K562 (cell line): Measurements from ENCODE around the gene GPX1. TPM values are rescaled to one million over a fixed set of nuclear protein-coding genes. Genes with fewer than 3 reads are reported as not detected.

ENCODE experiments used
- CBX8 ChIP-seq: fragments of 200-600 bp; sonication (generic); IDR thresholded peaks from 2 replicates; pipeline ENCODE4 v1.6.1; 2012; ENCODE audit warnings: borderline replicate concordance, mixed run types, low read depth, mild to moderate bottlenecking, moderate library complexity, mixed read lengths, low read length, control low read depth, inconsistent platforms; ENCODE audit not compliant: poor library complexity, severe bottlenecking; ENCODE audit errors: extremely low read depth
- CCNT2 ChIP-seq: IDR thresholded peaks from 2 replicates; pipeline ENCODE4 v1.6.1; 2011; ENCODE audit warnings: borderline replicate concordance, low read depth, mild to moderate bottlenecking, moderate library complexity, mixed read lengths, low read length; ENCODE audit not compliant: insufficient read length; ENCODE audit errors: extremely low read depth
- CHD4 ChIP-seq: fragments of 200-600 bp; sonication (generic); IDR thresholded peaks from 3 replicates; pipeline ENCODE4 v1.6.1; 2012; ENCODE audit warnings: low read depth, mild to moderate bottlenecking, mixed read lengths, low read length, inconsistent platforms; ENCODE audit not compliant: insufficient read depth, insufficient replicate concordance, poor library complexity, severe bottlenecking
- E2F6 ChIP-seq, 2 experiments: IDR thresholded peaks; 2 replicates each; pipeline ENCODE4 v1.6.1; 2011; ENCODE audit warnings: borderline replicate concordance in 1 of 2, control low read depth in 1 of 2, low read depth in 1 of 2, low read length in 1 of 2, mild to moderate bottlenecking in 1 of 2, mixed read lengths in 1 of 2, moderate library complexity in 1 of 2; ENCODE audit not compliant: insufficient read depth in 1 of 2, insufficient read length in 1 of 2, poor library complexity in 1 of 2, severe bottlenecking in 1 of 2; ENCODE audit errors: extremely low read depth in 1 of 2
- EWSR1 ChIP-seq: fragments of 450-650 bp; IDR thresholded peaks from 2 replicates; pipeline ENCODE4 v1.6.1; 2018; ENCODE audit warnings: borderline replicate concordance, mild to moderate bottlenecking, low read depth, moderate library complexity; ENCODE audit not compliant: partially characterized antibody
- GABPA ChIP-seq: fragments of 200-800 bp; sonication (Bioruptor generic); conservative IDR thresholded peaks from 2 replicates; pipeline ENCODE4 v1.6.1; 2016; ENCODE audit warnings: low read depth, missing genetic modification characterization, missing compliant biosample characterization
- HDAC8 ChIP-seq: fragments of 450-650 bp; IDR thresholded peaks from 2 replicates; pipeline ENCODE4 v1.6.1; 2016; ENCODE audit warnings: mild to moderate bottlenecking, missing genetic modification characterization, moderate library complexity, missing compliant biosample characterization
- ILK ChIP-seq: fragments of 450-650 bp; IDR thresholded peaks from 2 replicates; pipeline ENCODE4 v1.6.1; 2016; ENCODE audit warnings: missing genetic modification characterization, low read depth, mild to moderate bottlenecking, missing compliant biosample characterization, moderate library complexity, borderline replicate concordance
- MBD2 ChIP-seq: sonication (generic); IDR thresholded peaks from 2 replicates; pipeline ENCODE4 v1.6.1; 2016; ENCODE audit warnings: low read depth, borderline replicate concordance
- MLLT1 ChIP-seq, 2 experiments: fragments of 450-650 bp; IDR thresholded peaks; 2 replicates each; pipeline ENCODE4 v1.6.1; 2016
- NR2C1 ChIP-seq, 2 experiments: fragments of 450-650 bp; IDR thresholded peaks; 2 replicates each; pipeline ENCODE4 v1.6.1; 2017; ENCODE audit warnings: mild to moderate bottlenecking in 2 of 2, antibody characterized with exemption in 1 of 2, inconsistent platforms in 1 of 2, missing compliant biosample characterization in 1 of 2, missing genetic modification characterization in 1 of 2
- POLR2B ChIP-seq: fragments of 450-650 bp; IDR thresholded peaks from 2 replicates; pipeline ENCODE4 v1.6.1; 2018; ENCODE audit warnings: low read depth; ENCODE audit not compliant: partially characterized antibody
- POLR2G ChIP-seq: fragments of 200-400 bp; formaldehyde crosslinking; IDR thresholded peaks from 2 replicates; pipeline ENCODE4 v1.6.1; 2017; ENCODE audit warnings: low read depth, mild to moderate bottlenecking, antibody characterized with exemption, low read length, moderate library complexity
- POLR2H ChIP-seq: IDR thresholded peaks from 2 replicates; pipeline ENCODE4 v1.6.1; 2016; ENCODE audit warnings: missing genetic modification characterization, low read depth, mild to moderate bottlenecking, control low read depth, missing compliant biosample characterization, moderate library complexity
- RBM17 ChIP-seq: fragments of 200-400 bp; formaldehyde crosslinking; IDR thresholded peaks from 2 replicates; pipeline ENCODE4 v1.6.1; 2017; ENCODE audit warnings: low read depth, mild to moderate bottlenecking, low read length, borderline replicate concordance
- RBM22 ChIP-seq: fragments of 200-400 bp; formaldehyde crosslinking; IDR thresholded peaks from 2 replicates; pipeline ENCODE4 v1.6.1; 2018; ENCODE audit warnings: low read length, low read depth; ENCODE audit not compliant: poor library complexity, severe bottlenecking
- SPI1 ChIP-seq: IDR thresholded peaks from 2 replicates; pipeline ENCODE4 v1.6.1; 2011; ENCODE audit warnings: low read depth, low read length, control low read depth, borderline replicate concordance
- ZFP91 ChIP-seq: sonication (generic); formaldehyde crosslinking; IDR thresholded peaks from 2 replicates; pipeline ENCODE4 v1.8.0; 2022; ENCODE audit warnings: mild to moderate bottlenecking, missing genetic modification reagents
- ZNF263 ChIP-seq: sonication (generic); formaldehyde crosslinking; IDR thresholded peaks from 2 replicates; pipeline ENCODE4 v1.8.0; 2022; ENCODE audit warnings: mild to moderate bottlenecking, missing genetic modification reagents, borderline replicate concordance
- ZNF3 ChIP-seq: fragments of 250-450 bp; sonication (Bioruptor Pico); IDR thresholded peaks from 2 replicates; pipeline ENCODE4 v1.5.0; 2021; ENCODE audit warnings: mild to moderate bottlenecking, moderate library complexity
- polyA plus RNA-seq, 8 experiments: library from polyadenylated mRNA; depleted of rRNA in 4 of 8; stranded (reverse) in 5 of 8; unstranded in 3 of 8; fragments of >200 nt; fragmentation: Nextera tagmentation in 2 of 8; fragmentation: Illumina TruSeq in 1 of 8; extraction: Ambion mirVana in 2 of 8; extraction: Trizol in 1 of 8; gene quantifications; 2 replicates each; pipeline versions ENCODE4 v1.2.1 to v1.2.3, GENCODE V29; 2011 to 2014; ENCODE audit warnings: inconsistent platforms in 1 of 8, missing spikeins in 1 of 8
- total RNA-seq, 7 experiments: library from RNA; depleted of rRNA in 6 of 7; stranded (reverse); fragments of >200 nt in 6 of 7; fragmentation: Illumina TruSeq in 2 of 7; extraction: Trizol in 2 of 7; gene quantifications; 2 replicates each; pipeline versions ENCODE4 v1.2.1 to v1.2.3, GENCODE V29; 2011 to 2021; ENCODE audit warnings: low replicate concordance in 1 of 7

The GPX1 gene
- total and polyA plus RNA-seq, 9 of the 15 experiments (the other 6 are each of a cell fraction or from before 2014, with no cell fraction given): 0.08 to 1.3 (median 0.21) TPM; not detected in 5

- peak; percentile 97 for TF ChIP-seq E2F6 (IDR thresholded peaks at IDR 0.05; ENCODE audit: borderline replicate concordance in 1 of 2, extremely low read depth in 1 of 2, insufficient read depth in 1 of 2, insufficient read length in 1 of 2, low read depth in 1 of 2, low read length in 1 of 2, poor library complexity in 1 of 2, severe bottlenecking in 1 of 2)
- TF ChIP-seq ZNF3 (CRISPR knock-in tag): no peak
- 0 out of 2 replicates have a peak, but pooled peaks have one; percentile 59 for TF ChIP-seq MBD2
- peak; percentile 32 for TF ChIP-seq POLR2B
- no peak for TF ChIP-seq CBX8
- TF ChIP-seq RBM22: peak; percentile 44
- no peak for TF ChIP-seq RBM17
- TF ChIP-seq ILK (tag): no peak
- no peak for TF ChIP-seq MLLT1 (IDR thresholded peaks at IDR 0.05)
- TF ChIP-seq SPI1: peak; percentile 56
- TF ChIP-seq ZNF263 (CRISPR knock-in tag): peak; percentile 48; the same call in 1 of the 2 replicates
- no peak for TF ChIP-seq HDAC8
- TF ChIP-seq GABPA: peak; percentile 91
- TF ChIP-seq POLR2G: peak; percentile 95
- no peak for TF ChIP-seq NR2C1 (IDR thresholded peaks at IDR 0.05)
- TF ChIP-seq NR2C1 (tag; IDR thresholded peaks at IDR 0.05): 0 out of 2 replicates have a peak, but pooled peaks have one; percentile 20
- no peak for TF ChIP-seq EWSR1
- peak; percentile 47; the same call in 1 of the 2 replicates for TF ChIP-seq POLR2H (tag)
- peak; percentile 87 for TF ChIP-seq CCNT2
- TF ChIP-seq CHD4: no peak
- TF ChIP-seq ZFP91 (CRISPR knock-in tag): no peak
Observed at GRCh38 chr3:49339941-49340800, 18.0 kb downstream of the GPX1 start, which contains the start of gene USP4 (continued).
